Islet of Langerhans (tissue), 1 donor: ENCODE measurements around the gene NKAPD1.
A peak's percentile ranks its signal among the peaks of the same experiment; 100 is the strongest.
"Not testable (repeated sequence)": the region's sequence is repeated elsewhere in the genome, so short reads cannot be mapped to it uniquely, and the experiment has no call there.

Source experiments
- FAIRE-seq: peaks from one replicate; lab custom pipeline; 2011; peaks lifted over from hg19 to GRCh38; lab: Jason Lieb, UNC

The NKAPD1 gene

GRCh38 chr11:112073941-112074811 is at the start of gene NKAPD1, which contains the start of gene PIH1D2:
Gene NKAPD1, plus strand, starts transcription at chr11:112074299. Its CDS starts 1,276 bp downstream, at chr11:112075575.
Gene PIH1D2, minus strand, starts transcription at chr11:112074017. Its CDS starts 843 bp downstream, at chr11:112073174.
- peak; percentile 74 for FAIRE-seq

GRCh38 chr11:112024773-112025678 is 49.1 kb upstream of the NKAPD1 start, which contains the start of gene DLAT:
Gene DLAT, plus strand, starts transcription at chr11:112025408. Its CDS starts 65 bp downstream, at chr11:112025473.
- FAIRE-seq: no peak

- FAIRE-seq: no peak
These were observed 48.4 kb upstream of the NKAPD1 start for GRCh38 chr11:112025707-112026106.

- FAIRE-seq: not testable (repeated sequence)
These were observed 47.2 kb upstream of the NKAPD1 start for GRCh38 chr11:112026784-112027410.

GRCh38 chr11:112029460-112029859 is 44.6 kb upstream of the NKAPD1 start:
- no peak for FAIRE-seq

GRCh38 chr11:112033902-112034301 is 40.2 kb upstream of the NKAPD1 start:
- FAIRE-seq: no peak

- no peak for FAIRE-seq
These were observed 36.6 kb upstream of the NKAPD1 start for GRCh38 chr11:112037527-112037926.

- no peak for FAIRE-seq
These were observed 31.7 kb upstream of the NKAPD1 start for GRCh38 chr11:112042161-112042960.

- FAIRE-seq: no peak
These were observed 31.2 kb upstream of the NKAPD1 start for GRCh38 chr11:112042961-112043304.

- FAIRE-seq: no peak
These were observed 29.1 kb upstream of the NKAPD1 start for GRCh38 chr11:112044961-112045360.

GRCh38 chr11:112046647-112047046 is 27.5 kb upstream of the NKAPD1 start:
- not testable (repeated sequence) for FAIRE-seq

GRCh38 chr11:112048256-112048655 is 25.8 kb upstream of the NKAPD1 start:
- FAIRE-seq: not testable (repeated sequence)

GRCh38 chr11:112049777-112050176 is 24.3 kb upstream of the NKAPD1 start:
- FAIRE-seq: peak; percentile 33

- no peak for FAIRE-seq
These were observed 23.4 kb upstream of the NKAPD1 start for GRCh38 chr11:112050721-112051120.

GRCh38 chr11:112051768-112052167 is 22.3 kb upstream of the NKAPD1 start:
- no peak for FAIRE-seq

GRCh38 chr11:112057170-112057569 is 16.9 kb upstream of the NKAPD1 start:
- no peak for FAIRE-seq

- peak; percentile 91 for FAIRE-seq
These were observed 16.0 kb upstream of the NKAPD1 start for GRCh38 chr11:112058103-112058502.

- no peak for FAIRE-seq
These were observed 11.2 kb upstream of the NKAPD1 start for GRCh38 chr11:112062923-112063322.

GRCh38 chr11:112082729-112083128 is 8.6 kb downstream of the NKAPD1 start:
- FAIRE-seq: no peak

GRCh38 chr11:112085822-112086421 is 11.8 kb downstream of the NKAPD1 start:
- FAIRE-seq: no peak
